HG02943 (cell line): Measurements from ENCODE around the gene HARBI1.

Source experiments
- ATAC-seq: cut with Tn5 transposase; IDR thresholded peaks from one replicate; pipeline ENCODE4 v1.9.1; 2021; ENCODE audit warnings: mild to moderate bottlenecking, low read depth, moderate library complexity; ENCODE audit not compliant: unreplicated experiment

The HARBI1 gene

DNA sequence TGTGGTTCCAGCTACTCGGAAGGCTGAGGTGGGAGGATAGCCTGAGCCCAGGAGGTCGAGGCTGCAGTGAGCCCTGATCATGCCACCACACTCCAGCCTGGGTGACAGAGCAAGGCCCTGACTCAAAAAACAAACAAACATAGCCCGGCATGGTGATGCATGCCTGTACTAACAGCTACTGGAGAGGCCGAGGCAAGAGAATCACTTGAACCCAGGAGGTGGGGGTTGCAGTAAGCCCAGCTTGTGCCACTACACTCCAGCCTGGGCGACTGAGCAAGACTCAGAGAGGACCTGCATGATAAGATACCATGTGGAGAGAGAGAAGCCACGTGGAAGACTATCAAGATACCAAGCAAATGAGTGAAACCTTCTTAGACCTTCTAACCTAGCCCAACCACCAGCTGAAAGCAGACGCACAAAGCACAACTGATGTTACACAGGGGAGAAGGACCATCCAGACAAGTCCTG, 59.3 kb downstream of the HARBI1 start:
- ATAC-seq = no peak

DNA sequence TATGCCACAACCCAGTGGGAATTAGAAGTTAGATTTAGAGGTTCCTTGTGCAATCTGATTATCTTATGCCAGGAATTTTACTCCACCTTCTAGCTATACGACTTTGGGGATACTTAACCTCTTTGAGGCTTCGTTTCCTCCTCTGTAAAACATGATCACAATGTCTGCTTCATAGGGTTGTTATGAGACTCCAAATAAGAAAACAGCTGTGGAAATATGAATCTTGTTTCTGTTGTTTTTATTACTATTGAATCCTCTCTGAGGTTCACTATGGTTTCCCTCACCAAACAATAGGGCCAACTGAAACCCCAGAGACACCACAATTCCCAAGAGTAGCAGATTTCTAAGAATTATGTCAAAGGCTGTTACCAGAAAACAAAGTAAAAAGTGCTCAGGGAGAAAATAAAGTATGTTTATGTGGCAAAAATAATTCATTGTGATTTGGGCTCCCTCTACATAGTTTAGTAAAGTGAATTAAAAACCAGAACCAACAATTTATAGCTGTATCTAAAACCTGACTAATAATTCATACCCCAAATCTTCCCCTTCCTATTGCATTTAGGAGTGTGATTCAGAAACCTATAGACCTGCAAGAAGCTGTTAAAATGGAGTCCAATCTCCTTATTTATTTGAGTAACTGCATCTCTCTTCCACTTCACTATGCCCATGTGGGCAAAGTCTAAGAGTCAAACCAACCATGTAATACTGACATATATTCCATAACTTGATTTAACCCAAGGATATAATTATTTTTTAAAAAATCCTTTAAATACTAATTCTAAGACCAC, 61.6 kb downstream of the HARBI1 start:
- ATAC-seq = no peak

DNA sequence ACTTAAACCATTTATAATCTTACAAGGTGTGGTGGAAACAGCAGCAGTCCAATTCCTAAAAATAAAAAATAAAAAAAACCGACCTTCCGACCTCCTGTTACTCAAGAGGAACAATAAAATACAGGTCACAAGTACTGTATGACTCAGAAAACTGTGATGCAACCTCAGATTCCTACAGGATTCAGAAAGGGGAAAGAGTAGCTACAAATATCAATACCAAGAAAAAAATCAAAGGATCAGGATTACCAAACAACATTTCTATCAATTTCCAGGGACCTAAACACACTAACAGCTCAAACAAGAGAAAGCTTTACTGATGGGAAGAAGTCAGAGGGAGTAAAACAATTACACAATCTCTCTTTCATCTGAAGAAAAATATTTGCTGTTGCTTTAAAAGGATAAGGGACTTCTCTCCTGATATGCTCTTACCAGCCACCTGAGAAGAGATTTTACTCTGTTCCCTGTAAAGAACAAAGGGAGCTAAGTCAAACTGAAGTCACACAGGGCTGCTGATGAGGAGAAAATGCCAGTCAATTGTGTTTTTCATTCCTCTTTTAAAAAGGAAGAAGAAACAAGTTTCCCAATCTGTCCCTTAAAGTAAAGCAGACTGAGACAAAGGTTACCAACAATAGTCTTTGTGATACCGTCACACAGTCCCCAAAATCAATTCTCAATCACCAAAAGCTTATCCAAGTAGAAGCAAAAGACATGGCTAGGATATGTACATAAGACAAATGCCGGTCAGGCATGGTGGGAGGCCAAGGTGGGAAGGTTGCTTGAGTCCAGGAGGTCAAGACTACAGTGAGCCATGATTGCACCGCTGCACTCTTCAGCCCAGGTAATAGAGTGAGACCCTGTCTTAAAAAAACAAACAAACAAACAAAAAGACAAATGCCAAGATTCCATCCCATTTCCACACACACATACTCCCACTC, 62.5 kb downstream of the HARBI1 start:
- no peak for ATAC-seq

GRCh38 chr11:46553814-46554212, 63.2 kb downstream of the HARBI1 start:
- no peak for ATAC-seq
